IPS-NIHi11 (cell line): ENCODE results near the gene CHPT1.
A peak's percentile ranks its signal among the peaks of the same experiment; 100 is the strongest.

Experiments used
- DNase-seq: peaks from one replicate; pipeline ENCODE4 v3.0.0; 2012; ENCODE audit warnings: mixed read lengths, low spot score

CHPT1 gene

GRCh38 chr12:101763246-101763931 lies 65.9 kb downstream of the CHPT1 start:
- no peak for DNase-seq

- DNase-seq, result no peak
Measured at GRCh38 chr12:101764051-101764792, 66.8 kb downstream of the CHPT1 start.

GRCh38 chr12:101767537-101767936 lies 70.1 kb downstream of the CHPT1 start:
- no peak for DNase-seq

- no peak for DNase-seq
Measured at GRCh38 chr12:101768781-101769180, 71.3 kb downstream of the CHPT1 start.

GRCh38 chr12:101769865-101770264 lies 72.4 kb downstream of the CHPT1 start:
- no peak for DNase-seq

- DNase-seq, result no peak
Measured at GRCh38 chr12:101772012-101772775, 74.8 kb downstream of the CHPT1 start.

- peak; percentile 77 for DNase-seq
Measured at GRCh38 chr12:101773650-101774162, 76.3 kb downstream of the CHPT1 start.

- DNase-seq, result no peak
Measured at GRCh38 chr12:101775816-101776215, 78.4 kb downstream of the CHPT1 start.

GRCh38 chr12:101777485-101777884 lies 80.0 kb downstream of the CHPT1 start:
- DNase-seq, result no peak

- no peak for DNase-seq
Measured at GRCh38 chr12:101777978-101778377, 80.5 kb downstream of the CHPT1 start.
